Measurements from ENCODE around the gene UCP2.

DNA sequence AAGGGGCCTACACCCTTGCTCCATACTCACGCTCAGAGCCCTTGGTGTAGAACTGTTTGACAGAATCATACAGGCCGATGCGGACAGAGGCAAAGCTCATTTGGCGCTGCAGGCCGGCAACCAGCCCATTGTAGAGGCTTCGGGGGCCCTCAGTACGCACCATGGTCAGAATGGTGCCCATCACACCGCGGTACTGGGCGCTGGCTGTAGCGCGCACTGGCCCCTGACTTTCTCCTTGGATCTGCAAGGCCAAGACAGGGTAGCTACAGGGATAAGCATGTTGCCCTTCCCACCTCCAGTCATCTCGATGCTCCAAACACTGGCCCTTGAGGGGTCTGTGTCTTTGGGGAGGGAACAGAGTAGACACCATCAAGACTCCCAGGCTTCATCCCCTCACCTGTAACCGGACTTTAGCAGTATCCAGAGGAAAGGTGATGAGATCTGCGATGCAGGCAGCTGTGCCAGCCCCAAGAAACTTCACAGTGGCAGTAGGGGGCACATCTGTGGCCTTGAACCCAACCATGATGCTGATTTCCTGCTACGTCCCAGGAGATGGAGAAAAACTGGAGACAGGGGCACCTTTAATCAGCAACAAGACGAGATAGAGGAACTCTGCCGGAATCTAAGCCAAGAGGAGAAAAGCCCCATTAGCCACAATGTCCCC lies 4.7 kb downstream of the UCP2 start:
- no peak for TF ChIP-seq POLR2A (IDR thresholded peaks at IDR 0.05)
- TF ChIP-seq, protein P1, sequence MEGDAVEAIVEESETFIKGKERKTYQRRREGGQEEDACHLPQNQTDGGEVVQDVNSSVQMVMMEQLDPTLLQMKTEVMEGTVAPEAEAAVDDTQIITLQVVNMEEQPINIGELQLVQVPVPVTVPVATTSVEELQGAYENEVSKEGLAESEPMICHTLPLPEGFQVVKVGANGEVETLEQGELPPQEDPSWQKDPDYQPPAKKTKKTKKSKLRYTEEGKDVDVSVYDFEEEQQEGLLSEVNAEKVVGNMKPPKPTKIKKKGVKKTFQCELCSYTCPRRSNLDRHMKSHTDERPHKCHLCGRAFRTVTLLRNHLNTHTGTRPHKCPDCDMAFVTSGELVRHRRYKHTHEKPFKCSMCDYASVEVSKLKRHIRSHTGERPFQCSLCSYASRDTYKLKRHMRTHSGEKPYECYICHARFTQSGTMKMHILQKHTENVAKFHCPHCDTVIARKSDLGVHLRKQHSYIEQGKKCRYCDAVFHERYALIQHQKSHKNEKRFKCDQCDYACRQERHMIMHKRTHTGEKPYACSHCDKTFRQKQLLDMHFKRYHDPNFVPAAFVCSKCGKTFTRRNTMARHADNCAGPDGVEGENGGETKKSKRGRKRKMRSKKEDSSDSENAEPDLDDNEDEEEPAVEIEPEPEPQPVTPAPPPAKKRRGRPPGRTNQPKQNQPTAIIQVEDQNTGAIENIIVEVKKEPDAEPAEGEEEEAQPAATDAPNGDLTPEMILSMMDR (IDR thresholded peaks at IDR 0.05), result no peak
